Measurements from ENCODE around the gene SNX3.
A peak's percentile ranks its signal among the peaks of the same experiment; 100 is the strongest.
"Not testable (repeated sequence)": the region's sequence is repeated elsewhere in the genome, so short reads cannot be mapped to it uniquely, and the experiment has no call there.

Gene SNX3

DNA sequence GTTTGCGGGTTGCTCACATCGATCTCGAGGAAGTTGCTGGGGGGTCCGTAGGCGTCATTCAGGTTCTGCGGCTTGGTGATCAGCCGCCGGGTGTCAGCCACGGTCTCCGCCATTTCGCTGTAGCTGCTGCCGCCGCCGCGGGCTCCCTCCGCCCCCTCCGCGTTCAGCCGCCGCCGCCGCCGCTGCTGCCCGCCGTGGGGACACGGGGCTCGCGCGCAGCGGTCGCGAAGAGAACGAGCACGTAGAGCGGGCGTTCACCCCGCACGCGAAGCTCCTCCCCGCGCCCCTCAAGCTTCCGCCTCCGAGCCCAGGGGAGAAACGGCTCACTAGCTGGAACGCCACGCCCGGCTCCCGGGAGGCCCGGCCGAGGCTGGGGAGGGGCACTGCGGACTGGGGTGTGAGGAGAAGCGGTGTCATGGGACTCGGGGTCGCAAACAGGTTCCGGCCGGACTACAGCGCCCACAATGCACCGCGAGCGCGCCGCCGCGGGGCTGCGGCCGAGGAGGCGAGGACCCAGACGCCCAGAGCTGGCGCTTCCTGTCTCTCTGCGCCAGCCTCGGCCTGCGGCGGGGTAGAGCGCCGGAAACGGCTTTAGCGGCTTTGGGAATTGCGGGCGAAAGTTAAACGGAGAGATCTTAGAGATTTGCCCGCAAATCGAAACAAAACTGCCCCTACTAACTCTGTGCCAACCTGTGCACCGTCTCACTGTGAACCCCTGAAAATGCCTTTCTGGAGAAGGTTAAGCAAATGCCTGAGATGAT is at the start of gene SNX3:
Gene SNX3, minus strand, starts transcription at position 232 of the 761 bp plus-strand sequence. Its CDS starts 119 bp downstream, at position 113.
- DNase-seq, result peak; percentile 96

DNA sequence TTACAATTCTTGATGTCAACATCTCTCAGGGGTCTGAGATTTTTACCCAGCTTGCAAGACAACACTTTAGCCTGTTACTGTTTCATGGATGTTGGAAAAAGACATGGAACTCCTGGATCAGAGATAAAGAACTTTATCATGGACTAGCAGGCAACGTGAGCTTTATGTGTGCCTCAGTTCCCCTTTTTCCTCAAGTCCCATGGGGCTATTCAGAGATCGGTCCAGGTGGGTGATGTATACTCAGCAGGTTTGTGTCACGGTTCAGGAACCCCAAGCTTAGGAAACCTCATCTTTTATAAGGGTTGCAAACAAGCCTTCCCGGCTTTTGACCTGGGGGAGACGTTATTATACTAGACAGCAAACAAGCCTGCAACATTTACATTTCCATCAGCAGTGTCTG is 49.0 kb upstream of the SNX3 start:
- no peak for DNase-seq

DNA sequence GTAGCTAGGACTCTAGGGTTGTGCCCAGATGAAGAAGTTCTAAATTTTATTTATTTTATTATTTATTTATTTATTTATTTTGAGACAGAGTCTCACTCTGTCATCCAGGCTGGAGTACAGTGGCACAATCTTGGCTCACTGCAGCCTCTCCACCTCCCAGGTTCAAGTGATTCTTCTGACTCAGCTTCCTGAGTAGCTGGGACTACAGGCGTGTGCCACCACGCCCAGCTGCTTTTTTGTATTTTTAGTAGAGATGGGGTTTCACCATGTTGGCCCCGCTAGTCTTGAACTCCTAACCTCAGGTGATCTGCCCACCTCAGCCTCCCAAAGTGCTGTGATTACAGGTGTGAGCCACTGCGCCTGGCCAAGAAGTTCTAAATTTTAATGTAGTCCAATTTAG is 47.8 kb upstream of the SNX3 start:
- DNase-seq, result not testable (repeated sequence)

DNA sequence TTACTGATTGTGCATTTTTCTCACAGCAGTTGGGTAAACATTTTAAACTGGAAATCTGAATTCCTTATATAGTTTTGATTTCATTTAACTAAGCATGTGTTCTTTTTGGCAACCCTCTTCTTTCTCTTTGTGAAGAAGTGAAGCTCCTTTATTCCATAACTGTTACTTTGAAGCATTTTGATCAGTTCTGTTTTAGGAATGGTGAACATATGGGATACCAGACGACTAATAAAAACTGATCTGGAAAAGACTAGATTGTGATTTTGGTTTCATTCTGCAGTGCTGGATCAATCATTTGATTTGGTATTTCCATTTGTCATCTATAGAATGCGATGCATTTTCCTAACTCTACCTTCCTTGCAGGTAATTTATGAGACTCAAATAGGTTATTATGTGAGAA is 43.8 kb upstream of the SNX3 start:
- DNase-seq, result no peak

DNA sequence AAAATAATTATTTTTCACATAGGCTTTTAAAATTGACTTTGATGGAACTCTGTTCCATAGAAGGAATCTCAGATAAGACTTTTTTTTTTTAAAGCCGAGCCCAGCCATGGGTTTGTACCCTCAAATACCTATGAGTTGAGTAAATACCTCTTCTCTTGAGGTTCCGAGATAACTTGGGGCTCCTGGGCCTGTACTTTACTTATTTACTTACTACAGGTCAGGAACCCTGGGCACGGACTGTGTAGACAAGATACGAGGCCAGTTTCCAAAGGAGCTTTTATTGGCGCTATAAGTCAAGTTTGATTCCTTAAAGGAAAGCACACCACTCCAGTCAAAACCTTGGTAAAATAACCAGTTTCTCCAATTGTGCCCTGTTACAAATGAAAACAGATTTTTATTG is 41.5 kb upstream of the SNX3 start:
- no peak for DNase-seq

GRCh38 chr6:108295676-108296075 is 34.8 kb upstream of the SNX3 start:
- no peak for DNase-seq

DNA sequence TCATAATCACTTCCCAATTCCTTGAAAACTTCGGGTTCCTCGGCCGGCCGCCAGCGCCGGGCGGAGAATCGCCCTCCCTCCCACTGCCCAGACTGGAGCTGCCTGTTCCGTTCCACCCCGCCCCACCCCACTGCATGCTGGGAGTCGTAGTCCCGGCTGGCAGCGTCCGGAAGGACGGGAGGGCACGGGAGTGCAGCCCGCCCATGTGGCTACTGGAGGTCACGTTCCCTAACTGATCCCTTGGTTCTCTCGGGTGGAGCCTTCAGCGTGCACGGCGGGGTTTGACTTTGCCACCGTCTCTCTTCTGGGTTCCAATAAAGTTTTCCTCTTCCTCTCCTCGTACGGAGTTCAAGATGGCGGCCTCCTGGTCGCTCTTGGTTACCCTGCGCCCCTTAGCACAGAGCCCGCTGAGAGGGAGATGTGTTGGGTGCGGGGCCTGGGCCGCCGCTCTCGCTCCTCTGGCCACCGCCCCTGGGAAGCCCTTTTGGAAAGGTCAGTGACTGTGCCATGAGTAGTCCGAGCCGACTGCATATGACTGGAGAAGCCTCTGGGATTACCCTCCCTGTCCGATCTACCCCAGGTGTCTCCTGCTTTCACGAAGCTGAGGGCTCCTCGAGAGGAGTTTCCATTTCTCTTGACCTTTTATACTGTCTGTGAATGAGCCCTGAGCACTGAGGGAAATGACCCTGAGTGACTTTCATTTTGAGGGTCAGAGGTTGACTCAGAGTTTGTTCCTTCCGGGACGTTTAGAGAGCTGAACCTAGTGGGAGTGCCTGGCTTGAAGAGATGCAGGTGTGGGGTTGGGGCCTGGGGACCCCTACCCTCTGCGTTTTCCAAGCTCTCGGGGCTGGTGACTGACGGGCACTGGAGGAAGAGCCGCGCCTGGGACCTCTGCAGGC is 34.1 kb upstream of the SNX3 start, which contains the start of gene AFG1L:
Gene AFG1L, plus strand, starts transcription at position 328 of the 899 bp plus-strand sequence. Its CDS starts 26 bp downstream, at position 354.
- DNase-seq, result peak; percentile 91

- DNase-seq, result no peak
Measured at GRCh38 chr6:108294297-108294726, 33.5 kb upstream of the SNX3 start.

GRCh38 chr6:108293527-108294296 is 32.9 kb upstream of the SNX3 start:
- DNase-seq, result no peak

DNA sequence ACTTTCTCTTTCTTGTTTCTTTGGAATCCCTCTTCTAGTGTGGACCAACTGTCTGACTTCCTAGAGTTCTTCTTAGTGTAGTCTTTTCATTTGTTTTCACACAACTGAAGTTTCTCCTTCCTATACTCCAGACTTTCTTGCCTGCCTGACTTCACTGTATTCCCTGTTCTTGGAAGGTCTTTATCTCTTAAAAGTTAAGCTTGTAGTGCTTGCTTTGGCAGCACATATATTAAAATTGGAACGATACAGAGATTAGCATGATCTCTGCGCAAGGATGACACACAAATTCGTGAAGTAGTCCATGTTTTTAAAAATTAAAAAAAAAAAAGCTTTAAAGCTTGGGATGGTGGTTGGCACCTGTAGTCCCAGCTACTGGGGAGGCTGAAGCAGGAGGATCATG is 31.7 kb upstream of the SNX3 start:
- not testable (repeated sequence) for DNase-seq

DNA sequence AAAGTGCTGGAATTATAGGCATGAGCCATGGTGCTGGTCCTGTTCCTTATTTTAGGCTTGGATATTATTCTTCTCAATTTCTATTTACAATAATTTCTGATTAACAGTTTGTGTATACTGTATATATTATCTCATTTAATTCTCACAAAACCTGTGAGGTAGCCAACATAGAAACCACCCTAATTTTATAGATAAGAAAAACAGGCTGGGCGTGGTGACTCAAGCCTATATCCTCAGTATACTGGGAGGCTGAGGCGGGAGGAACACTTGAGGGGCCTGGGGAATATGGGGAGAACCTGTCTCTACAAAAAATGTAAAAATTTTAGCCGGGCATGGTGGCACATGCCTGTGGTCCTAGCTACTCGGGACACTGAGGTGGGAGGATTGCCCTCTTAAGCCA is 30.3 kb upstream of the SNX3 start:
- no peak for DNase-seq

- no peak for DNase-seq
Measured at GRCh38 chr6:108288742-108289141, 27.9 kb upstream of the SNX3 start.

DNA sequence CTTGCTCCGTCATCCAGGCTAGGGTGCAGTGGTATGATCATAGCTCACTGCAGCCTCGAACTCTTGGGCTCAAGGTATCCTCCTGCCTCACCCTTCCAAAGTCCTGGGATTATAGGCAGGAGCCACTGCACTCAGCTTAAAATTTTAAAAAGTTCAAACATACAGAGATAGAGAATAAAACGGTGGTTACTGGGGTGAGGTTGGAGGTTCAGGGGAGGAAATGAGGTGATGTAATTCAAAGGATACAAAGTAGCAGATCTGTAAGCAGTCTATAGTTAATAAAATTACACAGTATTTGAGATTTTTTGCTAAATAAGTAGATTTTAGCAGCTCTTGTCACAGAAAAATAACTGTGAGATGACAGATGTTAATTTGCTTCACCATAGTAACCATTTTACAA is 26.5 kb upstream of the SNX3 start:
- no peak for DNase-seq

GRCh38 chr6:108286366-108286765 is 25.5 kb upstream of the SNX3 start:
- no peak for DNase-seq

DNA sequence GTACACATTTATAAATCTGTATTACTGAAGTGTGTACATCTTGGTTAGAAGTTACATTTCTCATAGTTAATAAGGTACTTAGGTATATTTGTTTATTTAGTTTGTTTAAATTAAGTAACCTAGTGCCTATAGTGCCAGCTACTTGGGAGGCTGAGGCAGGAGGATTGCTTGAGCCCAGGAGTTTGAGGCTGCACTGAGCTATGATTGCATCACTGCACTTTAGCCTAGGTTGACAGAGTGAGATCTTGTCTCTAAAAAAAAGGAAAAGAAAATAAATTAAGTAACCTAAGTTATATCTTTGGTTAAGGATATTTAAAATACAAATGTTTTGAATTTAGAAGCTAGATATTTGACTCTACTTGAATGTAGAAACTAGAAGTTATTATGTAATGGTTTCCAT is 24.5 kb upstream of the SNX3 start:
- no peak for DNase-seq

GRCh38 chr6:108277831-108278230 is 17.0 kb upstream of the SNX3 start:
- no peak for DNase-seq

- DNase-seq, result no peak
Measured at GRCh38 chr6:108277295-108277694, 16.5 kb upstream of the SNX3 start.

DNA sequence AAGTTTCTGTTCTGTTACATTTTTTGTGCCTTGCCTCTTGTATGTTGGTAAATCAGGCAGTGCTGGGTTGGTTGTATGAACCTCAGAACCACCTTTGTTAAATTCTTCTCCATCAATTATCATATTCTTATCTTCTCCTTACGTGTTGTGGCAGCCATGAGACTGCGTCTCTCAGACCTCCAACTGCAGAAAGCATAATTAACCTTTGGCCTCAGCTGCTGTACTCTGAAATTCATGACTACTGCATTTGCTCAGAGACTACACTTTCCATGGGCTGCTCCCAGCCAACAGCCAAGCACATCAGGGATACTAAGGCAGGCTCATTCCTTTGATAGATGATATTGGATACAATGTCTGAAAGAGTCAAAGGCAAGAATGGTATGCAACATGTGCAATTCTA is 15.1 kb upstream of the SNX3 start:
- no peak for DNase-seq

- DNase-seq, result no peak
Measured at GRCh38 chr6:108274546-108274945, 13.7 kb upstream of the SNX3 start.

DNA sequence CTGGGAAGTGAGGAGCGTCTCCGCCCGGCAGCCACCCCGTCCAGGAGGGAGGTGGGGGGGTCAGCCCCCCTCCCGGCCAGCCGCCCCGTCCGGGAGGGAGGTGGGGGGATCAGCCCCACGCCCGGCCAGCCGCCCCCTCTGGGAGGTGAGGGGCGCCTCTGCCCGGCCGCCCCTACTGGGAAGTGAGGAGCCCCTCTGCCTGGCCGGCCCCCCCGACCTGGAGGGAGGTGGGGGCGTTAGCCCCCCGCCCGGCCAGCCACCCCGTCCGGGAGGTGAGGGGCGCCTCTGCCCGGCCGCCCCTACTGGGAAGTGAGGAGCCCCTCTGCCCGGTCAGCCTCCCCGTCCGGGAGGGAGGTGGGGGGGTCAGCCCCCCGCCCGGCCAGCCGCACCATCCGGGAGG is 9.1 kb upstream of the SNX3 start:
- DNase-seq, result not testable (repeated sequence)

- no peak for DNase-seq
Measured at GRCh38 chr6:108268845-108269244, 8.0 kb upstream of the SNX3 start.

GRCh38 chr6:108263371-108263770 is 2.5 kb upstream of the SNX3 start:
- no peak for DNase-seq
